Right lobe of liver (tissue), 6 donors: ENCODE results near the gene ASB1. TPM values are rescaled to one million over a fixed set of nuclear protein-coding genes. Genes with fewer than 3 reads are reported as not detected.

ENCODE experiments used
- ATAC-seq, 4 donors: fragments of 200-7000 bp; cut with Tn5 transposase; one replicate each; pipeline ENCODE4 v1.9.1; 2020; ENCODE audit warnings: mild to moderate bottlenecking in 4 of 4, moderate library complexity in 4 of 4
- DNase-seq, 3 donors: peaks; one replicate each; pipeline ENCODE4 v3.0.0-alpha.2; 2020
- H3K27ac ChIP-seq, 3 donors: fragments of 200-600 bp; one replicate each; pipeline ENCODE4 v1.8.0; 2022
- H3K27me3 ChIP-seq, 2 donors: fragments of 200-600 bp; one replicate each; pipeline ENCODE4 v1.8.0; 2022
- H3K36me3 ChIP-seq, 4 donors: fragments of 200-600 bp; sonication (generic) in 1 of 4; one replicate each; pipeline versions ENCODE4 v1.5.1 to v1.8.0; 2017 to 2022; ENCODE audit warnings: control low read depth in 1 of 4
- H3K4me1 ChIP-seq, 4 donors: fragments of 200-600 bp; sonication (generic) in 1 of 4; one replicate each; pipeline versions ENCODE4 v1.5.1 to v1.8.0; 2017 to 2022; ENCODE audit warnings: control low read depth in 1 of 4
- H3K4me3 ChIP-seq, 3 donors: fragments of 200-600 bp; one replicate each; pipeline ENCODE4 v1.8.0; 2022
- H3K9me3 ChIP-seq, 4 donors: fragments of 200-600 bp; sonication (generic) in 1 of 4; one replicate each; pipeline versions ENCODE4 v1.5.1 to v1.8.0; 2017 to 2022; ENCODE audit warnings: control low read depth in 1 of 4
- CTCF ChIP-seq, 4 donors: fragments of 200-600 bp in 3 of 4; fragments of 450-650 bp in 1 of 4; IDR thresholded peaks; one replicate each; pipeline versions ENCODE4 v1.5.1 to v1.8.0; 2016 to 2022; ENCODE audit warnings: antibody characterized with exemption in 4 of 4, mild to moderate bottlenecking in 2 of 4
- POLR2A ChIP-seq: fragments of 450-650 bp; IDR thresholded peaks from one replicate; pipeline ENCODE4 v1.6.1; 2017; ENCODE audit warnings: antibody characterized with exemption, mild to moderate bottlenecking
- WGBS: methylation state at CpG from one replicate; pipeline ENCODE4 v1.1.6; 2018; ENCODE audit warnings: low coverage, low lambda C conversion rate; ENCODE audit not compliant: insufficient coverage; ENCODE audit errors: missing lambda C conversion rate; 5-methylcytosine and 5-hydroxymethylcytosine counted together
- intact Hi-C, 2 donors: fragments of 100-400 bp; cut with DNase I; formaldehyde crosslinking; loops; one replicate each; pipeline versions ENCODE4 v1.11.2 to v1.14.1; 2022
- total RNA-seq, 6 experiments: library from RNA; depleted of rRNA in 2 of 6; stranded (reverse); fragments of >200 nt in 2 of 6; fragmentation: NEBNext Ultra II Directional in 3 of 6; extraction: Animal tissue kit (Norgen Biotek cat#: 25700) in 3 of 6; gene quantifications; one replicate each; pipeline versions ENCODE4 v1.1.0 to v1.2.4, GENCODE V29; 2016 to 2023
- donor health status: DM: no; HTN: yes; CAD: no.
- donor health status: DM: no; HTN: no; CAD: no.
- donor health status: DM: no; HTN: no; CAD: no.
- donor health status: DM: no; HTN: yes; CAD: no.
- donor health status: DM: no; HTN: yes; CAD: no.

The ASB1 gene
- total RNA-seq, 6 experiments from 2014 or later = 6.3 to 18.2 (median 8.4) TPM

- intact Hi-C loops = no loop called here
- WGBS = 10% methylated on average over 12 of the region's 20 CpGs
- Histone ChIP-seq H3K4me1 (peaks cover 0 to 17% (median 4%) of the 10 kb centered on the region in 4 donors), H3K27me3 (no peaks in the 10 kb centered on the region), H3K27ac (peak overlapping the region; percentile 77 to 94 (median 85)), H3K9me3 (no peaks in the 10 kb centered on the region), H3K36me3 (no peaks in the 10 kb centered on the region), H3K4me3 (peak overlapping the region; percentile 85 to 99 (median 91))
- DNase-seq = peak in 1 of 3 donors; percentile 67
- ATAC-seq = peak in 1 of 4 donors; percentile 38
- TF ChIP-seq CTCF (IDR thresholded peaks at IDR 0.05) (no peak), POLR2A (no peak)
Measured at GRCh38 chr2:238427435-238428162, 872 bp downstream of the ASB1 start.

GRCh38 chr2:238428866-238429265 lies 2.1 kb downstream of the ASB1 start:
- no peak for TF ChIP-seq POLR2A
- no peak for TF ChIP-seq CTCF (IDR thresholded peaks at IDR 0.05)

GRCh38 chr2:238430781-238431180 lies 4.1 kb downstream of the ASB1 start:
- DNase-seq (no peak), ATAC-seq (no peak)
- Histone ChIP-seq H3K27ac (no peak overlapping the region), H3K4me1 (peaks cover 0 to 15% (median 4%) of the 10 kb centered on the region in 4 donors), H3K4me3 (no peak overlapping the region), H3K9me3 (no peaks in the 10 kb centered on the region), H3K27me3 (no peaks in the 10 kb centered on the region), H3K36me3 (peaks cover 0 to 25% (median 0%) of the 10 kb centered on the region in 4 donors)
- no peak for TF ChIP-seq CTCF (IDR thresholded peaks at IDR 0.05)
- no peak for TF ChIP-seq POLR2A
- intact Hi-C loops = no loop called here
- 100% methylated on average over 3 of the region's 6 CpGs for WGBS

More at GRCh38 chr2:238428866-238429265, 2.1 kb downstream of the ASB1 start:
- ATAC-seq (no peak), DNase-seq (no peak)
- WGBS = 94% methylated on average over 5 of the region's 8 CpGs
- Histone ChIP-seq H3K27me3 (no peaks in the 10 kb centered on the region), H3K9me3 (no peaks in the 10 kb centered on the region), H3K36me3 (peaks cover 0 to 8% (median 0%) of the 10 kb centered on the region in 4 donors), H3K27ac (no peak overlapping the region), H3K4me1 (peaks cover 0 to 17% (median 4%) of the 10 kb centered on the region in 4 donors), H3K4me3 (no peak overlapping the region)
- intact Hi-C loops = no loop called here

- Histone ChIP-seq H3K36me3 (peaks cover 0 to 30% (median 0%) of the 10 kb centered on the region in 4 donors), H3K27me3 (no peaks in the 10 kb centered on the region), H3K4me1 (peaks cover 0 to 10% (median 4%) of the 10 kb centered on the region in 4 donors), H3K4me3 (no peak overlapping the region), H3K9me3 (no peaks in the 10 kb centered on the region), H3K27ac (no peak overlapping the region)
- intact Hi-C loops = no loop called here
- ATAC-seq (no peak), DNase-seq (no peak)
- WGBS = 81% methylated on average over 1 of the region's 1 CpG
- TF ChIP-seq POLR2A (no peak), CTCF (IDR thresholded peaks at IDR 0.05) (no peak)
Measured at GRCh38 chr2:238431456-238431855, 4.7 kb downstream of the ASB1 start.
